ENCODE data around the gene PHC1. TPM values are rescaled to one million over a fixed set of nuclear protein-coding genes. Genes with fewer than 3 reads are reported as not detected.

Gene PHC1
- 24.0 and 25.1 TPM in 2 replicates for total RNA-seq

DNA sequence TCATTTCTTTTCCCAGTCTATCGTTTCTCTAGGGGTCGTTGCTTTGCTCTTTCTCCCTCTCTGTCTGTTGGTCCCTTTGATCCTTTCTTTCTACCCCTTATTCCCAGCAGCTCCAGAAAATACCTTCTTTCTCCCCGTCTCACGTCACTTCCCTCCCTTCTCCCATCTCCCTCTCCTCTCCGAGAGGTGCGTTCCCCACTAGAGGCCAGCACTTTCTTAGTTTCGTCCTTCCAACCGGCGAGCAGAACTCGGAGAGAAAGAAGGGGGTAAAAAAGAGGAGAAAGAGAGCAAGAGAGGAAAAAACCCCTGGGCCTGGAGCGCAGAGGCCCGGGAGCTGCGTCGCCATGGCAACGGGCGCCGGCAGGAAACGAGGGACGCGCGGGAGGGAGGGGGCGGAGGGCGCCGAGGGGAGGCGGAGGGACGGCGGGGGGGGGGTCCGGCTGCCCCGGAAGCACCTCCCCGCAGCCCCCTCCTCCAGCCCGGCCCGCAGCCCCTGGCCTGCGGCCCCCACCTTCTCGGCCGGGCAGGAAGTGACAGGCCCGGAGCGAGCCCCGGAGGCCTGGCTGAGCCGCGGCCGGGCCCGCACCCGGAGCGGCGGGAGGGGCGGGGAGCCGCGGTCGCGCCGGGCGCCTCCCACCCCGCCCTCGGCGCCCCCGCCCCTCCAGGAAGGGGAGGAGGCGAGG, at the start of gene PHC1:
Gene PHC1, plus strand, starts transcription at position 477 of the 683 bp plus-strand sequence. CDS start 3,169 bp downstream, outside the sequence.

DNA sequence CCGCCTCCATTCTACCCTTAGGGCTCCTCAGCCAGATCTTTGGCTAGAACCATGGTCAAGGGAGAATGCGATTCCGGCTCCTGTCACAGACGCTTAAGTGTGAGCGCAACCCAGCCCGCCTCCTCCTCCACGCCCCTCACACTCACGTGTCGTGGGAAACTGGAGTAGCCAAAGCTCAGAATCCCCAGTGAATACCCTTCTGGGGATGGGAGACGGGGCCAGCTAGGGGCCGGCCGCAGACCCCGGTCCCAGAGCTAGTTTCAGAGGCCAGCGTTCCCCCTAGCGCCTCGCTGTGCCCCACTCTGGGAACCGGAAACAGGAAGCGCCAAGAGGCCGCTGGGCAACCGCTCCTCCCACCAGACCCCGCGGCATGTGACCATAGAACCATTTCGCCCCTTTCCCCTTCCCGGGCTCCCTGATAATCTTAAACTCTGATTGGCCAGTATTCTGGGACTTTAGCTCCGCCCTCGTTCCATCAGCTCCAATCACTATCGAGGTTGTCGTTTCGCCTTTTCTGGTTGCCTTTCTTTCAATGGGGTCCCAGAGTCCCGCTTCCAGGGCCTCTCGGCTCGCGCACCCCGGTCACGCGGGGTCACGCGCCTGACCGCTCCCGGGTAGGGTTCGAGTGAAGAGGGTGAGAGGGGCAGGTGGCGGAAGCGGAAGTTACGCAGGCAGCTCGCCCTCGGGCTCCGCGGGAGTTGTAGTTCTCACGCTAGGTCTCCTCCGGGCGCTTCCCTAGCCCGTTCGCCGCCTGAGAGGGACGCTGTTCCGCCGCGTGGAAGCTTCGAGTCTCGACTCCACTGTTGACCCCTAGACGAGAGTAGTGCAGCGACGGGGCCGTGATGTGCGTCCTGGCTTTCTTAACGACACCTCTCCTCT, 35.3 kb downstream of the PHC1 start, which contains the start of gene M6PR:
Gene M6PR, minus strand, starts transcription at position 304 of the 879 bp plus-strand sequence. CDS start 3,241 bp downstream, outside the sequence.

GRCh38 chr12:8989413-8989812, 75.1 kb downstream of the PHC1 start, which contains the start of gene KLRG1:
Gene KLRG1 (plus strand): TSS chr12:8989546. CDS start chr12:8989636, 90 bp downstream.

Other genes with a start within 250 kb of the PHC1 start
- 6.4 and 7.9 TPM in 2 replicates for gene RIMKLB, start 216.5 kb upstream of the PHC1 start, total RNA-seq
- not detected in 2 replicates for gene A2ML1, start 91.9 kb upstream of the PHC1 start, total RNA-seq
- 76.0 and 76.3 TPM in 2 replicates for gene M6PR, start 35.1 kb downstream of the PHC1 start, total RNA-seq
- gene KLRG1, start 75.0 kb downstream of the PHC1 start, total RNA-seq = 0.45 and 1.7 TPM in 2 replicates
- 4.4 and 5.6 TPM in 2 replicates for gene A2M, start 201.4 kb downstream of the PHC1 start, total RNA-seq

All from bronchus fibroblast of lung (primary cell).